H1 (cell line): ENCODE measurements around the gene RNF220. TPM values are rescaled to one million over a fixed set of nuclear protein-coding genes. Genes with fewer than 3 reads are reported as not detected.

Source experiments
- CTCF ChIA-PET: fragments of 300-600 bp; sonication (Branson Sonifier 250); formaldehyde crosslinking; loops from one replicate; lab custom pipeline; 2021; ENCODE audit not compliant: partially characterized antibody; lab: Charles Lee
- POLR2A ChIA-PET: fragments of 300-600 bp; sonication (Branson Sonifier 250); formaldehyde crosslinking; loops from one replicate; lab custom pipeline; 2021; ENCODE audit warnings: inconsistent platforms; ENCODE audit not compliant: partially characterized antibody; lab: Charles Lee
- DNase-seq, 2 experiments: peaks; one replicate each; pipeline versions ENCODE4 v3.0.0 to v3.0.0-alpha.2; 2010 to 2022; ENCODE audit warnings: low spot score in 2 of 2, low read depth in 1 of 2, mixed read lengths in 1 of 2
- FAIRE-seq: peaks from 2 replicates; lab custom pipeline; 2011; peaks lifted over from hg19 to GRCh38; lab: Jason Lieb, UNC
- H2AFZ ChIP-seq: 2 replicates; pipeline ENCODE4 v1.8.1; 2012; ENCODE audit warnings: low read length, inconsistent platforms
- H2AK5ac ChIP-seq: 2 replicates; pipeline ENCODE4 v1.6.1; 2013; ENCODE audit warnings: low read depth, low read length
- H2BK120ac ChIP-seq: replicated peaks from 2 replicates; pipeline ENCODE3; 2013; ENCODE audit warnings: low read depth, low read length, inconsistent platforms
- H2BK12ac ChIP-seq: 2 replicates; pipeline ENCODE4 v1.6.1; 2013; ENCODE audit warnings: low read depth, low read length
- H2BK15ac ChIP-seq: 2 replicates; pipeline ENCODE4 v1.6.1; 2013; ENCODE audit warnings: low read length
- H2BK20ac ChIP-seq: 2 replicates; pipeline ENCODE4 v1.6.1; 2013; ENCODE audit warnings: low read length
- H2BK5ac ChIP-seq: 2 replicates; pipeline ENCODE4 v1.6.1; 2013; ENCODE audit warnings: low read depth, low read length
- H3K14ac ChIP-seq: 2 replicates; pipeline ENCODE4 v1.6.1; 2013; ENCODE audit warnings: inconsistent platforms; ENCODE audit not compliant: insufficient read length
- H3K18ac ChIP-seq: 2 replicates; pipeline ENCODE4 v1.6.1; 2013; ENCODE audit warnings: low read length; ENCODE audit errors: extremely low read depth
- H3K23ac ChIP-seq: 2 replicates; pipeline ENCODE4 v1.6.1; 2013; ENCODE audit warnings: inconsistent platforms; ENCODE audit not compliant: insufficient read length
- H3K23me2 ChIP-seq: 2 replicates; pipeline ENCODE4 v1.6.1; 2013; ENCODE audit warnings: low read depth, low read length
- H3K27ac ChIP-seq: 2 replicates; pipeline ENCODE4 v1.6.1; 2011; ENCODE audit warnings: low read depth, low read length, inconsistent platforms
- H3K27me3 ChIP-seq, 4 experiments: replicated peaks in 1 of 4; 1 replicate in 1 of 4; 2 replicates in 3 of 4; pipeline versions ENCODE4 v1.6.1 to v1.8.1; 2011 to 2013; ENCODE audit warnings: low read length in 3 of 4, mild to moderate bottlenecking in 3 of 4, inconsistent platforms in 2 of 4, mixed read lengths in 2 of 4, moderate library complexity in 1 of 4; ENCODE audit not compliant: control insufficient read depth in 3 of 4, insufficient read depth in 3 of 4; ENCODE audit errors: extremely low read depth in 1 of 4
- H3K36me3 ChIP-seq, 4 experiments: 2 replicates each; pipeline versions ENCODE4 v1.6.1 to v1.8.1; 2011 to 2013; ENCODE audit warnings: mild to moderate bottlenecking in 4 of 4, low read length in 3 of 4, moderate library complexity in 2 of 4, control low read depth in 1 of 4, inconsistent platforms in 1 of 4; ENCODE audit not compliant: insufficient read depth in 4 of 4, control insufficient read depth in 2 of 4
- H3K4ac ChIP-seq: replicated peaks from 2 replicates; pipeline ENCODE3; 2013; ENCODE audit warnings: low read length, low read depth, mixed read lengths, inconsistent platforms; ENCODE audit not compliant: insufficient read length
- H3K4me1 ChIP-seq, 4 experiments: replicated peaks in 1 of 4; 1 replicate in 1 of 4; 2 replicates in 3 of 4; pipeline versions ENCODE4 v1.6.1 to v1.8.1; 2011 to 2013; ENCODE audit warnings: low read length in 3 of 4, inconsistent platforms in 2 of 4, mixed read lengths in 1 of 4; ENCODE audit not compliant: insufficient read depth in 4 of 4, control insufficient read depth in 3 of 4
- H3K4me2 ChIP-seq, 2 experiments: 2 replicates each; pipeline versions ENCODE4 v1.6.1 to v1.8.1; 2011 to 2013; ENCODE audit warnings: low read depth in 2 of 2, low read length in 2 of 2, control low read depth in 1 of 2, inconsistent platforms in 1 of 2, mild to moderate bottlenecking in 1 of 2; ENCODE audit not compliant: insufficient read depth in 1 of 2
- H3K4me3 ChIP-seq, 4 experiments: fragments of 200-600, 300-600 bp in 1 of 4; sonication (generic), shearing (Covaris generic), sonication (Bioruptor Twin) in 1 of 4; 2 replicates each; pipeline versions ENCODE4 v1.5.1 to v1.8.1; 2011 to 2016; ENCODE audit warnings: low read length in 4 of 4, low read depth in 3 of 4, control low read depth in 2 of 4, inconsistent platforms in 2 of 4, mild to moderate bottlenecking in 2 of 4, mixed read lengths in 1 of 4, moderate library complexity in 1 of 4; ENCODE audit not compliant: insufficient read depth in 2 of 4; ENCODE audit errors: extremely low read depth in 1 of 4
- H3K56ac ChIP-seq: replicated peaks from 2 replicates; pipeline ENCODE3; 2013; ENCODE audit warnings: low read depth, mild to moderate bottlenecking, mixed read lengths, low read length, inconsistent platforms; ENCODE audit not compliant: insufficient read length
- H3K79me1 ChIP-seq: 2 replicates; pipeline ENCODE4 v1.6.1; 2013; ENCODE audit warnings: low read depth, low read length, control low read depth
- H3K79me2 ChIP-seq, 2 experiments: 2 replicates each; pipeline versions ENCODE4 v1.6.1 to v1.8.1; 2012 to 2013; ENCODE audit warnings: low read length in 2 of 2, mild to moderate bottlenecking in 2 of 2, inconsistent platforms in 1 of 2; ENCODE audit not compliant: insufficient read depth in 2 of 2, control insufficient read depth in 1 of 2
- H3K9ac ChIP-seq, 4 experiments: replicated peaks in 1 of 4; 1 replicate in 1 of 4; 2 replicates in 3 of 4; pipeline versions ENCODE4 v1.6.1 to v1.8.1; 2011 to 2013; ENCODE audit warnings: low read depth in 3 of 4, low read length in 3 of 4, control low read depth in 2 of 4, mild to moderate bottlenecking in 2 of 4, moderate library complexity in 2 of 4, inconsistent platforms in 1 of 4; ENCODE audit errors: extremely low read depth in 1 of 4
- H3K9me3 ChIP-seq, 2 experiments: 2 replicates each; pipeline versions ENCODE4 v1.6.1 to v1.8.1; 2012 to 2013; ENCODE audit warnings: mild to moderate bottlenecking in 2 of 2, moderate library complexity in 2 of 2, control low read depth in 1 of 2, inconsistent platforms in 1 of 2, low read depth in 1 of 2, low read length in 1 of 2, mixed read lengths in 1 of 2; ENCODE audit not compliant: insufficient read depth in 2 of 2
- H4K20me1 ChIP-seq, 2 experiments: replicated peaks in 1 of 2; 2 replicates each; pipeline versions ENCODE3 to v1.8.1; 2011 to 2013; ENCODE audit warnings: inconsistent platforms in 2 of 2, low read length in 2 of 2, mild to moderate bottlenecking in 1 of 2; ENCODE audit not compliant: insufficient read depth in 2 of 2, control insufficient read depth in 1 of 2
- H4K5ac ChIP-seq: 2 replicates; pipeline ENCODE4 v1.6.1; 2013; ENCODE audit warnings: low read length, low read depth, mixed read lengths, inconsistent platforms; ENCODE audit not compliant: insufficient read length
- H4K8ac ChIP-seq: 2 replicates; pipeline ENCODE4 v1.8.0; 2013; ENCODE audit warnings: mild to moderate bottlenecking, moderate library complexity, low read length, inconsistent platforms; ENCODE audit not compliant: insufficient read depth; ENCODE audit errors: extremely low read depth
- H4K91ac ChIP-seq: replicated peaks from 2 replicates; pipeline ENCODE3; 2013; ENCODE audit warnings: low read length, mixed read lengths, inconsistent platforms; ENCODE audit not compliant: insufficient read length
- BCL11A ChIP-seq, 2 experiments: IDR thresholded peaks; one replicate each; pipeline ENCODE4 v1.6.1; 2011; ENCODE audit warnings: low read depth in 2 of 2, low read length in 2 of 2, mild to moderate bottlenecking in 2 of 2
- EP300 ChIP-seq, 2 experiments: IDR thresholded peaks; 1 replicate in 1 of 2; 2 replicates in 1 of 2; pipeline ENCODE4 v1.6.1; 2011 to 2012; ENCODE audit warnings: low read depth in 2 of 2, low read length in 2 of 2, mild to moderate bottlenecking in 2 of 2, borderline replicate concordance in 1 of 2, inconsistent platforms in 1 of 2, moderate library complexity in 1 of 2
- RAD21 ChIP-seq, 2 experiments: IDR thresholded peaks in 1 of 2; conservative IDR thresholded peaks in 1 of 2; 2 replicates each; pipeline ENCODE4 v1.6.1; 2011; ENCODE audit warnings: low read depth in 2 of 2, low read length in 2 of 2, improper control_type of control experiment in 1 of 2, inconsistent platforms in 1 of 2, mild to moderate bottlenecking in 1 of 2, moderate library complexity in 1 of 2
- SIX5 ChIP-seq: IDR thresholded peaks from 2 replicates; pipeline ENCODE4 v1.6.1; 2011; ENCODE audit warnings: mild to moderate bottlenecking, low read depth, low read length
- ZNF274 ChIP-seq: IDR thresholded peaks from 2 replicates; pipeline ENCODE4 v1.7.0; 2012; ENCODE audit warnings: low read length, borderline replicate concordance; ENCODE audit errors: extremely low read depth
- WGBS, 2 experiments: shearing (Covaris generic) in 1 of 2; methylation state at CpG; one replicate each; pipeline versions ENCODE4 v1.1.6 to v1.1.7; 2013 to 2015; ENCODE audit warnings: low lambda C conversion rate in 2 of 2, mixed read lengths in 2 of 2, inconsistent platforms in 1 of 2, low coverage in 1 of 2, missing lambda C conversion rate in 1 of 2; ENCODE audit not compliant: insufficient replicate concordance in 2 of 2, insufficient coverage in 1 of 2, insufficient read length in 1 of 2; ENCODE audit errors: extremely low coverage in 1 of 2, missing lambda C conversion rate in 1 of 2; 5-methylcytosine and 5-hydroxymethylcytosine counted together
- polyA plus RNA-seq, 7 experiments: library from polyadenylated mRNA; depleted of rRNA in 3 of 7; stranded (reverse) in 5 of 7; unstranded in 2 of 7; fragments of >200 nt in 5 of 7; fragments of 200-250 nt in 2 of 7; gene quantifications; 1 replicate in 5 of 7; 2 replicates in 1 of 7; 4 replicates in 1 of 7; pipeline versions ENCODE4 v1.2.1 to v1.2.3, GENCODE V29; 2011 to 2013; ENCODE audit warnings: missing spikeins in 2 of 7, mixed read lengths in 2 of 7
- total RNA-seq: library from RNA; stranded (reverse); fragmentation: NEBNext Ultra II Directional; extraction: Animal tissue kit (Norgen Biotek cat#: 25700); gene quantifications from 2 replicates; pipeline ENCODE4 v1.2.1, GENCODE V29; 2021

Gene RNF220
- total and polyA plus RNA-seq, 2 of the 8 experiments (the other 6 are each of a cell fraction or from before 2014, with no cell fraction given): 123 to 160 TPM

DNA sequence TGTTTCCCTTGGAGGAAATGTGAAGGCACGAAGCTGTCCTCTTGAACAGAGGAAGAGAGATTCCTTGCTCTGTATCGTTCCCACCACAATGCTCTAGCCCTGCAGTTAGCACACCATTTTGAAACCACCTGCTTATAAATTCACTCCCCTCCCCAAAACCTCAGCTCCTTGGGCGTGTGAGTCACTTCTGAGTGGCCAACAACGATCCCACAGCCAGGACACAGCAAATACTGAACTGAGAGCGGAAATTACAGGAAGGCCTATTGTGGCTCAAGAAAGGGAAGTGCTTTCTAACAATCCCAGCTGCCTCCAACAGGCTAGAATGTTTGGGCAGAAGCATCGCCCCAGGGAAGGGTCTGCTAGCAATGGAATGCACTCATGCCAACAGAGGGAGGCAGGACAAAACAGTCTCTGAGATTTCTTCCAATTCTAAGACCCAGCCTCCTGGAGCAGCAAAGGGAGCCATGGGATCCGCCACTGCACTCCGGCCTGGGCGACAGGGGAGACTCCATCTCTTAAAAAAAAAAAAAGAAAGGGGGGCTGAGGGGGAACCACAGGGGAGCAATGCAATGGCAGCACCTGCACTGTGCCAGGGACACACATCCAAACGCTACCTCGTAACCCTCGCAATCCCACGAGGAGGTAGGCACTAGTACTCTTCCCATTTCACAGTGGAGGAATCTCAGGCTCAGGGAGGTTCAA lies 267.4 kb downstream of the RNF220 start:
- DNase-seq: peak in 1 of 2 experiments; percentile 34
- CTCF ChIA-PET: interaction anchor here (0.7 to 5.9 kb wide), 7 partner anchors 14 to 48 kb away, joined by 3 to 29 read pairs (median 4); no protein-coding TSS in a partner anchor
- no peak overlapping the region for H3K27ac ChIP-seq
- TF ChIP-seq BCL11A (IDR thresholded peaks at IDR 0.05; ENCODE audit: low read depth in 2 of 2, low read length in 2 of 2) (no peak), RAD21 (IDR thresholded peaks at IDR 0.05 in 1 of 2, conservative IDR thresholded peaks at IDR 0.05 in 1 of 2; ENCODE audit: low read depth in 2 of 2, low read length in 2 of 2) (no peak), EP300 (IDR thresholded peaks at IDR 0.05; ENCODE audit: borderline replicate concordance in 1 of 2, low read depth in 2 of 2, low read length in 2 of 2) (no peak), ZNF274 (no peak), SIX5 (no peak)

More for the DNA sequence above, 267.4 kb downstream of the RNF220 start:
- WGBS, 2 experiments: 88% methylated on average over 13 of the region's 13 CpGs; no CpG with 5 or more reads in 1 of the 2 experiments
- no peak overlapping the region for H3K23ac ChIP-seq
- H4K91ac ChIP-seq: no peak overlapping the region
- peaks cover 11% of the 10 kb centered on the region for H3K23me2 ChIP-seq
- no peak overlapping the region for H3K9ac ChIP-seq
- no peaks in the 10 kb centered on the region for H3K79me2 ChIP-seq
- H3K36me3 ChIP-seq: no peaks in the 10 kb centered on the region
- H3K79me1 ChIP-seq: no peaks in the 10 kb centered on the region
- H3K14ac ChIP-seq: no peak overlapping the region
- no peak overlapping the region for H4K5ac ChIP-seq
- H3K4me1 ChIP-seq: peaks cover 4 to 11% (median 6%) of the 10 kb centered on the region in 4 experiments; a peak in 6 of 7 replicates
- H2BK12ac ChIP-seq: no peak overlapping the region
- H2AK5ac ChIP-seq: no peak overlapping the region
- POLR2A ChIA-PET: interaction anchor here (0.6 to 3.3 kb wide), 4 partner anchors 9 to 59 kb away, joined by 3 to 14 read pairs (median 5); no protein-coding TSS in a partner anchor
- H4K20me1 ChIP-seq: no peaks in the 10 kb centered on the region
- H3K4me2 ChIP-seq: no peak overlapping the region; a peak in 1 of 4 replicates
- FAIRE-seq: no peak
- no peak overlapping the region for H3K18ac ChIP-seq
- H3K9me3 ChIP-seq: no peaks in the 10 kb centered on the region
- no peak overlapping the region for H2BK20ac ChIP-seq
- H3K27me3 ChIP-seq: no peaks in the 10 kb centered on the region; a peak in 1 of 7 replicates
- no peak overlapping the region for H2BK5ac ChIP-seq
- no peak overlapping the region for H4K8ac ChIP-seq
- H2AFZ ChIP-seq: no peak overlapping the region
- H2BK15ac ChIP-seq: 0 out of 2 replicates have a peak overlapping the region, but pooled peaks have one; percentile 72
- H2BK120ac ChIP-seq: no peak overlapping the region
- H3K56ac ChIP-seq: no peak overlapping the region
- no peak overlapping the region for H3K4me3 ChIP-seq
- no peak overlapping the region for H3K4ac ChIP-seq
